HCT116 (cell line): ENCODE measurements around the gene CNOT10. TPM values are rescaled to one million over a fixed set of nuclear protein-coding genes. Genes with fewer than 3 reads are reported as not detected.

Source experiments
- ATAC-seq: fragments of 200-7000 bp; cut with Tn5 transposase; 2 replicates; pipeline ENCODE4 v1.9.1; 2020; ENCODE audit warnings: mild to moderate bottlenecking, moderate library complexity
- BruUV-seq: library from RNA; stranded (reverse); fragments of 400-500 nt; replicated peaks from 2 replicates; lab custom pipeline; 2021; lab: Mats Ljungman, UMichigan
- CTCF ChIA-PET: fragments of 300-600 bp; sonication (Branson Sonifier 250); formaldehyde crosslinking; loops from one replicate; lab custom pipeline; 2021; ENCODE audit warnings: antibody characterized with exemption; lab: Charles Lee
- POLR2A ChIA-PET: fragments of 300-600, 350-600 bp; sonication (Branson Sonifier 250); formaldehyde crosslinking; loops from one replicate; lab custom pipeline; 2021; ENCODE audit warnings: antibody characterized with exemption; lab: Charles Lee
- RAD21 ChIA-PET, 2 experiments: fragments of 300-600 bp; sonication (Branson Sonifier 250); formaldehyde crosslinking; loops; one replicate each; lab custom pipeline; 2023; ENCODE audit warnings: low total read pairs in 2 of 2; ENCODE audit not compliant: uncharacterized antibody in 2 of 2, unreplicated experiment in 2 of 2, low non-redundant PET in 1 of 2; lab: Charles Lee
- DNase-seq: peaks from one replicate; pipeline ENCODE4 v3.0.0-alpha.2; 2010; ENCODE audit warnings: low read depth, low spot score
- H2AFZ ChIP-seq: fragments of 200-600 bp; shearing (Covaris generic), sonication (generic); 2 replicates; pipeline ENCODE4 v1.6.1; 2017; ENCODE audit warnings: low read depth, mixed run types, mixed read lengths, antibody characterized with exemption, low read length; ENCODE audit not compliant: poor library complexity, severe bottlenecking
- H3K27ac ChIP-seq: 2 replicates; pipeline ENCODE4 v1.5.1; 2012; ENCODE audit warnings: low read depth, low read length
- H3K27me3 ChIP-seq: fragments of 200-600 bp; sonication (generic); 2 replicates; pipeline ENCODE4 v1.6.1; 2016; ENCODE audit warnings: mixed run types, low read length, mixed read lengths; ENCODE audit not compliant: insufficient read depth
- H3K36me3 ChIP-seq, 2 experiments: fragments of 200-500 bp in 1 of 2; fragments of 200-600 bp in 1 of 2; sonication (Bioruptor generic) in 1 of 2; sonication (generic) in 1 of 2; 2 replicates each; pipeline versions ENCODE4 v1.5.1 to v1.6.1; 2014 to 2016; ENCODE audit warnings: low read length in 2 of 2, inconsistent platforms in 1 of 2, mixed read lengths in 1 of 2, mixed run types in 1 of 2; ENCODE audit not compliant: insufficient read depth in 2 of 2, control insufficient read depth in 1 of 2
- H3K4me1 ChIP-seq, 2 experiments: fragments of 200-600 bp in 1 of 2; sonication (generic) in 1 of 2; 2 replicates each; pipeline versions ENCODE4 v1.5.1 to v1.6.1; 2012 to 2017; ENCODE audit warnings: low read length in 2 of 2, inconsistent platforms in 1 of 2, mild to moderate bottlenecking in 1 of 2, mixed read lengths in 1 of 2, mixed run types in 1 of 2, moderate library complexity in 1 of 2; ENCODE audit not compliant: insufficient read depth in 2 of 2, control insufficient read depth in 1 of 2
- H3K4me2 ChIP-seq: fragments of 200-600 bp; sonication (generic); 2 replicates; pipeline ENCODE4 v1.6.1; 2017; ENCODE audit warnings: mixed run types, low read length, mixed read lengths
- H3K4me3 ChIP-seq, 2 experiments: fragments of 200-600 bp in 1 of 2; sonication (generic) in 1 of 2; replicated peaks in 1 of 2; 2 replicates each; pipeline ENCODE4 v1.5.1; 2011 to 2016; ENCODE audit warnings: low read length in 2 of 2, control low read depth in 1 of 2, low read depth in 1 of 2, mild to moderate bottlenecking in 1 of 2, mixed read lengths in 1 of 2, mixed run types in 1 of 2
- H3K79me2 ChIP-seq: fragments of 200-600 bp; sonication (generic); 2 replicates; pipeline ENCODE4 v1.6.1; 2017; ENCODE audit warnings: mild to moderate bottlenecking, mixed run types, low read length, moderate library complexity, mixed read lengths; ENCODE audit not compliant: insufficient read depth
- H3K9ac ChIP-seq: fragments of 200-600 bp; sonication (generic); 2 replicates; pipeline ENCODE4 v1.6.1; 2016; ENCODE audit warnings: low read length, mixed read lengths
- H3K9me2 ChIP-seq: fragments of 200-600 bp; sonication (generic), shearing (Covaris generic); 2 replicates; pipeline ENCODE4 v1.6.1; 2017; ENCODE audit warnings: mixed run types, mild to moderate bottlenecking, moderate library complexity; ENCODE audit not compliant: insufficient read depth
- H3K9me3 ChIP-seq, 2 experiments: fragments of 200-500 bp in 1 of 2; fragments of 200-600 bp in 1 of 2; sonication (Bioruptor generic) in 1 of 2; sonication (generic) in 1 of 2; 2 replicates each; pipeline ENCODE4 v1.6.1; 2014 to 2017; ENCODE audit warnings: low read length in 2 of 2, mixed read lengths in 2 of 2, inconsistent platforms in 1 of 2, low read depth in 1 of 2, mild to moderate bottlenecking in 1 of 2, mixed run types in 1 of 2, moderate library complexity in 1 of 2; ENCODE audit not compliant: control insufficient read depth in 1 of 2, insufficient read depth in 1 of 2
- H4K20me1 ChIP-seq: fragments of 200-600 bp; sonication (generic), shearing (Covaris generic); 2 replicates; pipeline ENCODE4 v1.6.1; 2017; ENCODE audit warnings: mixed run types, mild to moderate bottlenecking, moderate library complexity; ENCODE audit not compliant: insufficient read depth
- EGR1 ChIP-seq: IDR thresholded peaks from 2 replicates; pipeline ENCODE4 v1.6.1; 2012; ENCODE audit warnings: low read depth
- POLR2A ChIP-seq: IDR thresholded peaks from 2 replicates; pipeline ENCODE4 v1.7.0; 2011; ENCODE audit warnings: borderline replicate concordance; ENCODE audit not compliant: insufficient read depth, insufficient read length; ENCODE audit errors: extremely low read depth
- RAD21 ChIP-seq: IDR thresholded peaks from 2 replicates; pipeline ENCODE4 v1.6.1; 2012; ENCODE audit warnings: low read depth, mild to moderate bottlenecking
- SRF ChIP-seq: IDR thresholded peaks from 2 replicates; pipeline ENCODE4 v1.6.1; 2012; ENCODE audit warnings: low read depth
- YY1 ChIP-seq: IDR thresholded peaks from 2 replicates; pipeline ENCODE4 v1.6.1; 2011; ENCODE audit warnings: low read length, low read depth, moderate library complexity, mild to moderate bottlenecking; ENCODE audit not compliant: insufficient replicate concordance; ENCODE audit errors: extremely low read depth
- ZFX ChIP-seq: fragments of 450-650 bp; IDR thresholded peaks from 2 replicates; pipeline ENCODE4 v1.6.1; 2017
- intact Hi-C: fragments of 100-400 bp; cut with micrococcal nuclease; formaldehyde crosslinking; loops from 2 replicates; pipeline ENCODE4 v1.10.0; 2022
- total RNA-seq: library from RNA; stranded (reverse); gene quantifications from one replicate; pipeline ENCODE4 v1.2.1, GENCODE V29; 2021; ENCODE audit not compliant: unreplicated experiment
- TF ChIP-seq, protein P1 (sequence below): IDR thresholded peaks from 2 replicates; pipeline ENCODE4 v1.6.1; 2012
- TF ChIP-seq, protein P2 (sequence below): IDR thresholded peaks from 2 replicates; pipeline ENCODE4 v1.6.1; 2012
- TF ChIP-seq, protein P3 (sequence below): IDR thresholded peaks from 2 replicates; pipeline ENCODE4 v1.6.1; 2011; ENCODE audit warnings: mild to moderate bottlenecking, low read length, moderate library complexity; ENCODE audit not compliant: insufficient replicate concordance; ENCODE audit errors: extremely low read depth

Gene CNOT10
- total RNA-seq, 1 experiment from 2014 or later, result 47.4 TPM

DNA sequence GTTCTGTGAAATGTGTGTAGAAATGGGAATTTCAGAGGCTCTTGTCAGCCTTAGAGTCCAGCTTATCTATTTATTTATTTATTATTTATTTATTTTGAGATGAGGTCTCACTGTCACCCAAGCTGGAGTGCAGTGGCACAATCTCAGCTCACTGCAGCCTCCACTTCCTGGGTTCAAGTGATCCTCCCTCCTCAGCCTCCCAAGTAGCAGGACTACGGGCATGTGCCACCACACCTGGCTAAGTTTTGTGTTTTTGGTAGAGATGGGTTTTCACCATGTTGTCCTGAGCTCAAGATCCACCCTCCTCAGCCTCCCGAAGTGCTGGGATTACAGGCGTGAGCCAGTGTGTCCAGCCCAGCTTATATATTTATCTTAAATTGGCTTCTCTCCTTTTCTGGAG, 11.5 kb downstream of the CNOT10 start:
- Histone ChIP-seq H3K4me3 (no peak overlapping the region), H3K27me3 (no peaks in the 10 kb centered on the region), H3K4me1 (no peaks in the 10 kb centered on the region), H3K9me3 (no peaks in the 10 kb centered on the region), H3K36me3 (no peaks in the 10 kb centered on the region), H3K9me2 (no peaks in the 10 kb centered on the region), H2AFZ (no peak overlapping the region), H4K20me1 (no peaks in the 10 kb centered on the region), H3K79me2 (peaks cover 94% of the 10 kb centered on the region), H3K27ac (no peak overlapping the region), H3K4me2 (no peak overlapping the region), H3K9ac (no peak overlapping the region)
- DNase-seq (no peak), ATAC-seq (no peak)
- ChIA-PET CTCF (no interaction called here), RAD21 (no interaction called here), POLR2A (no interaction called here)
- no peak for TF ChIP-seq POLR2A
- TF ChIP-seq EGR1, result no peak
- TF ChIP-seq RAD21, result no peak
- no peak for TF ChIP-seq ZFX
- intact Hi-C loops, result no loop called here
- no TSS peak for BruUV-seq

DNA sequence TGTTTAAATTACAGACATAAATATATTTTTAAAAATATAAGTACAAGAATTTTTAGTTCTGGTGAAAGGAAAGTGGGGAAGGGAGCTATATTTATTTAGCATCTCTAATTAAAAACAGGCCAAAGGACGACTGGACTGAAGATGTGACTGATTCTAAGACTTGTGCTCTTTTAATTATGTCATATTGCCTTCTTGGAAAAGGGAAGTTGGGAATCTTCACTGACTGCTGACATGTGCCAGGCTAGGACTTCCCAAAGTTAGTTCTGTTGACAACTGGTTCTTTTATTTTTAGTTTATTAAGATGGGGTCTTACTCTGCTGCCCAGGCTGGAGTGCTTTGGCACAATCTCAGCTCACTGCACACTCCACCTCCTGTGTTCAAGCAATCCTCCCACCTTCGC, 13.5 kb downstream of the CNOT10 start:
- Histone ChIP-seq H3K4me1 (no peaks in the 10 kb centered on the region), H3K36me3 (no peaks in the 10 kb centered on the region), H2AFZ (no peak overlapping the region), H4K20me1 (no peaks in the 10 kb centered on the region), H3K4me3 (no peak overlapping the region), H3K9me3 (no peaks in the 10 kb centered on the region), H3K9me2 (no peaks in the 10 kb centered on the region), H3K9ac (no peak overlapping the region), H3K79me2 (peaks cover 88% of the 10 kb centered on the region), H3K4me2 (no peak overlapping the region), H3K27me3 (no peaks in the 10 kb centered on the region), H3K27ac (no peak overlapping the region)
- ChIA-PET POLR2A (no interaction called here), RAD21 (no interaction called here), CTCF (no interaction called here)
- TF ChIP-seq, protein P1, sequence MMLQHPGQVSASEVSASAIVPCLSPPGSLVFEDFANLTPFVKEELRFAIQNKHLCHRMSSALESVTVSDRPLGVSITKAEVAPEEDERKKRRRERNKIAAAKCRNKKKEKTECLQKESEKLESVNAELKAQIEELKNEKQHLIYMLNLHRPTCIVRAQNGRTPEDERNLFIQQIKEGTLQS, result no peak
- TF ChIP-seq, protein P2, sequence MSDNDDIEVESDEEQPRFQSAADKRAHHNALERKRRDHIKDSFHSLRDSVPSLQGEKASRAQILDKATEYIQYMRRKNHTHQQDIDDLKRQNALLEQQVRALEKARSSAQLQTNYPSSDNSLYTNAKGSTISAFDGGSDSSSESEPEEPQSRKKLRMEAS, result no peak
- TF ChIP-seq SRF (no peak), RAD21 (no peak), YY1 (no peak), EGR1 (no peak)
- TF ChIP-seq, protein P3, sequence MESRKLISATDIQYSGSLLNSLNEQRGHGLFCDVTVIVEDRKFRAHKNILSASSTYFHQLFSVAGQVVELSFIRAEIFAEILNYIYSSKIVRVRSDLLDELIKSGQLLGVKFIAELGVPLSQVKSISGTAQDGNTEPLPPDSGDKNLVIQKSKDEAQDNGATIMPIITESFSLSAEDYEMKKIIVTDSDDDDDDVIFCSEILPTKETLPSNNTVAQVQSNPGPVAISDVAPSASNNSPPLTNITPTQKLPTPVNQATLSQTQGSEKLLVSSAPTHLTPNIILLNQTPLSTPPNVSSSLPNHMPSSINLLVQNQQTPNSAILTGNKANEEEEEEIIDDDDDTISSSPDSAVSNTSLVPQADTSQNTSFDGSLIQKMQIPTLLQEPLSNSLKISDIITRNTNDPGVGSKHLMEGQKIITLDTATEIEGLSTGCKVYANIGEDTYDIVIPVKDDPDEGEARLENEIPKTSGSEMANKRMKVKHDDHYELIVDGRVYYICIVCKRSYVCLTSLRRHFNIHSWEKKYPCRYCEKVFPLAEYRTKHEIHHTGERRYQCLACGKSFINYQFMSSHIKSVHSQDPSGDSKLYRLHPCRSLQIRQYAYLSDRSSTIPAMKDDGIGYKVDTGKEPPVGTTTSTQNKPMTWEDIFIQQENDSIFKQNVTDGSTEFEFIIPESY, result no peak
- intact Hi-C loops, result no loop called here
- ATAC-seq (no peak), DNase-seq (no peak)
- BruUV-seq, result no TSS peak
